WTC11 (cell line): Measurements from ENCODE around the gene FHOD3. TPM values are rescaled to one million over a fixed set of nuclear protein-coding genes. Genes with fewer than 3 reads are reported as not detected.

Experiments used
- ATAC-seq: fragments of 200-7000 bp; cut with Tn5 transposase; 2 replicates; pipeline ENCODE4 v1.10.0; 2021; ENCODE audit warnings: mild to moderate bottlenecking, moderate library complexity
- CTCF ChIA-PET: fragments of 300-600 bp; sonication (Branson Sonifier 250); formaldehyde crosslinking; loops from one replicate; lab custom pipeline; 2021; ENCODE audit warnings: antibody characterized with exemption; lab: Charles Lee
- POLR2A ChIA-PET: fragments of 350-600 bp; sonication (Branson Sonifier 250); formaldehyde crosslinking; loops from one replicate; lab custom pipeline; 2021; ENCODE audit warnings: antibody characterized with exemption; lab: Charles Lee
- DNase-seq: peaks from one replicate; pipeline ENCODE4 v3.0.0; 2021; ENCODE audit warnings: low spot score
- H3K27ac Mint-ChIP-seq: 2 replicates; pipeline ENCODE4 v1.8.0; 2021; ENCODE audit warnings: mixed read lengths
- H3K27me3 Mint-ChIP-seq: 2 replicates; pipeline ENCODE4 v1.8.0; 2021; ENCODE audit warnings: low read depth, mild to moderate bottlenecking, moderate library complexity, mixed read lengths
- H3K36me3 Mint-ChIP-seq: 2 replicates; pipeline ENCODE4 v1.8.0; 2021; ENCODE audit warnings: mixed read lengths
- H3K4me1 Mint-ChIP-seq: 2 replicates; pipeline ENCODE4 v1.8.0; 2022; ENCODE audit warnings: mixed read lengths
- H3K4me3 Mint-ChIP-seq: 2 replicates; pipeline ENCODE4 v1.8.0; 2021; ENCODE audit warnings: mild to moderate bottlenecking, moderate library complexity, mixed read lengths
- H3K9me3 Mint-ChIP-seq: 2 replicates; pipeline ENCODE4 v1.8.0; 2021; ENCODE audit warnings: mixed read lengths
- CDX4 ChIP-seq: fragments of 250-450 bp; sonication (Bioruptor Pico); IDR thresholded peaks from 2 replicates; pipeline ENCODE4 v1.9.0; 2021; ENCODE audit warnings: moderate library complexity, mild to moderate bottlenecking, inconsistent platforms, borderline replicate concordance
- CREB1 ChIP-seq: sonication (generic); formaldehyde crosslinking; IDR thresholded peaks from 2 replicates; pipeline ENCODE4 v1.8.0; 2023; ENCODE audit warnings: mild to moderate bottlenecking, missing genetic modification reagents
- E2F5 ChIP-seq: sonication (generic); formaldehyde crosslinking; IDR thresholded peaks from 2 replicates; pipeline ENCODE4 v1.8.1; 2022; ENCODE audit warnings: mild to moderate bottlenecking, moderate library complexity, missing genetic modification reagents
- FOXK1 ChIP-seq: sonication (generic); formaldehyde crosslinking; IDR thresholded peaks from 2 replicates; pipeline ENCODE4 v1.8.0; 2022; ENCODE audit warnings: mild to moderate bottlenecking, moderate library complexity, missing genetic modification reagents
- GABPB1 ChIP-seq: sonication (generic); formaldehyde crosslinking; IDR thresholded peaks from 2 replicates; pipeline ENCODE4 v1.8.1; 2023; ENCODE audit warnings: mild to moderate bottlenecking, missing genetic modification reagents
- GRHL2 ChIP-seq: fragments of 250-450 bp; sonication (Bioruptor Pico); IDR thresholded peaks from 2 replicates; pipeline ENCODE4 v1.8.0; 2022; ENCODE audit warnings: mild to moderate bottlenecking, moderate library complexity; ENCODE audit not compliant: insufficient replicate concordance, severe bottlenecking
- GTF2I ChIP-seq: fragments of 250-450 bp; sonication (Bioruptor Pico); conservative IDR thresholded peaks from 2 replicates; pipeline ENCODE4 v1.4.0; 2021; ENCODE audit warnings: mild to moderate bottlenecking
- KAT7 ChIP-seq: sonication (generic); formaldehyde crosslinking; IDR thresholded peaks from 2 replicates; pipeline ENCODE4 v1.8.1; 2023; ENCODE audit warnings: missing genetic modification reagents, mild to moderate bottlenecking, borderline replicate concordance
- MXD4 ChIP-seq: fragments of 250-450 bp; sonication (Bioruptor Pico); IDR thresholded peaks from 2 replicates; pipeline ENCODE4 v1.8.0; 2021; ENCODE audit warnings: mild to moderate bottlenecking, moderate library complexity, borderline replicate concordance
- OVOL2 ChIP-seq: fragments of 250-450 bp; sonication (Bioruptor Pico); IDR thresholded peaks from 2 replicates; pipeline ENCODE4 v1.9.0; 2021; ENCODE audit warnings: mild to moderate bottlenecking, borderline replicate concordance
- RORB ChIP-seq: fragments of 250-450 bp; sonication (Bioruptor Pico); IDR thresholded peaks from 2 replicates; pipeline ENCODE4 v1.9.0; 2021; ENCODE audit warnings: mild to moderate bottlenecking
- SP1 ChIP-seq: sonication (generic); formaldehyde crosslinking; conservative IDR thresholded peaks from 2 replicates; pipeline ENCODE4 v1.8.1; 2022; ENCODE audit warnings: missing genetic modification reagents
- STAT6 ChIP-seq: sonication (generic); formaldehyde crosslinking; conservative IDR thresholded peaks from 2 replicates; pipeline ENCODE4 v1.8.1; 2023; ENCODE audit warnings: mild to moderate bottlenecking, low read depth, missing genetic modification reagents, moderate library complexity
- TCF7 ChIP-seq: sonication (generic); formaldehyde crosslinking; IDR thresholded peaks from 2 replicates; pipeline ENCODE4 v1.8.0; 2022; ENCODE audit warnings: mild to moderate bottlenecking, low read depth, missing genetic modification reagents, moderate library complexity
- ZNF121 ChIP-seq: sonication (generic); formaldehyde crosslinking; IDR thresholded peaks from 2 replicates; pipeline ENCODE4 v1.8.0; 2023; ENCODE audit warnings: missing genetic modification reagents
- ZNF219 ChIP-seq: sonication (generic); formaldehyde crosslinking; IDR thresholded peaks from 2 replicates; pipeline ENCODE4 v1.8.0; 2023; ENCODE audit warnings: missing genetic modification reagents, mild to moderate bottlenecking, borderline replicate concordance
- ZNF416 ChIP-seq: fragments of 250-450 bp; sonication (Bioruptor Pico); IDR thresholded peaks from 2 replicates; pipeline ENCODE4 v1.9.0; 2021; ENCODE audit warnings: mild to moderate bottlenecking, inconsistent platforms
- ZNF512 ChIP-seq: sonication (generic); formaldehyde crosslinking; IDR thresholded peaks from 2 replicates; pipeline ENCODE4 v1.8.1; 2022; ENCODE audit warnings: missing genetic modification reagents, borderline replicate concordance
- total RNA-seq: library from RNA; stranded (reverse); gene quantifications from 3 replicates; pipeline ENCODE4 v1.2.3, GENCODE V29; 2021
- TF ChIP-seq, protein P1 (sequence below): sonication (generic); formaldehyde crosslinking; IDR thresholded peaks from 2 replicates; pipeline ENCODE4 v1.8.1; 2023; ENCODE audit warnings: mild to moderate bottlenecking, missing genetic modification reagents
- TF ChIP-seq, protein P2 (sequence below): sonication (generic); formaldehyde crosslinking; conservative IDR thresholded peaks from 2 replicates; pipeline ENCODE4 v1.8.1; 2022; ENCODE audit warnings: mild to moderate bottlenecking, missing genetic modification reagents
- TF ChIP-seq, protein P3 (sequence below): sonication (generic); formaldehyde crosslinking; IDR thresholded peaks from 2 replicates; pipeline ENCODE4 v1.8.0; 2022; ENCODE audit warnings: mild to moderate bottlenecking, missing genetic modification reagents
- TF ChIP-seq, protein P4 (sequence below): sonication (generic); formaldehyde crosslinking; IDR thresholded peaks from 2 replicates; pipeline ENCODE4 v1.8.1; 2023; ENCODE audit warnings: mild to moderate bottlenecking, moderate library complexity, missing genetic modification reagents

The FHOD3 gene
- total RNA-seq, 1 experiment from 2014 or later: 3.8 TPM

DNA sequence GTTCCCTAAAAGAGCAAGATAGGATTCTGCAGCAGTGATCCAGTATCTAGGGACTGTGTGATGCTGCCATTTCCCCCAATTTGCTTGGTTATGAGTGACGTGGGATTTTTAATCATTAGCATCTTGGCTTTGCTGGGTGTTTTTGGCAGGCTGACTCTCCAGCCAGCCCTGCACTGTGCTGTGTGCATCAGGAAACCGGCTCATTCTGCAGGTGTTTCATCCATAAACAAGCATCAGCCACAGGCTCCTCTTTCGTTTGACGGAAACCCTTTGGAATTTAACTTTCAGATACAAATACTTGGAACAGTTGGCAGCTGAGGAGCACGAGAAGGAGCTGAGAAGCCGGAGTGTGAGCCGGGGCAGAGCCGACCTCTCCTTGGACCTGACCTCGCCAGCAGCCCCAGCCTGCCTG lies 395.4 kb downstream of the FHOD3 start:
- Mint-ChIP-seq H3K9me3 (no peaks in the 10 kb centered on the region), H3K27ac (no peak overlapping the region), H3K4me3 (no peak overlapping the region), H3K4me1 (no peaks in the 10 kb centered on the region)
- POLR2A ChIA-PET: no interaction called here
- TF ChIP-seq, protein P1, sequence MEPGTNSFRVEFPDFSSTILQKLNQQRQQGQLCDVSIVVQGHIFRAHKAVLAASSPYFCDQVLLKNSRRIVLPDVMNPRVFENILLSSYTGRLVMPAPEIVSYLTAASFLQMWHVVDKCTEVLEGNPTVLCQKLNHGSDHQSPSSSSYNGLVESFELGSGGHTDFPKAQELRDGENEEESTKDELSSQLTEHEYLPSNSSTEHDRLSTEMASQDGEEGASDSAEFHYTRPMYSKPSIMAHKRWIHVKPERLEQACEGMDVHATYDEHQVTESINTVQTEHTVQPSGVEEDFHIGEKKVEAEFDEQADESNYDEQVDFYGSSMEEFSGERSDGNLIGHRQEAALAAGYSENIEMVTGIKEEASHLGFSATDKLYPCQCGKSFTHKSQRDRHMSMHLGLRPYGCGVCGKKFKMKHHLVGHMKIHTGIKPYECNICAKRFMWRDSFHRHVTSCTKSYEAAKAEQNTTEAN (CRISPR knock-in tag): no peak
- TF ChIP-seq STAT6 (CRISPR knock-in tag) (no peak), ZNF416 (CRISPR knock-in tag) (no peak), ZNF512 (CRISPR knock-in tag) (no peak), ZNF219 (CRISPR knock-in tag) (no peak), KAT7 (CRISPR knock-in tag) (no peak), SP1 (CRISPR knock-in tag) (no peak), CREB1 (CRISPR knock-in tag) (no peak), GTF2I (no peak), FOXK1 (CRISPR knock-in tag) (no peak), TCF7 (CRISPR knock-in tag) (no peak), MXD4 (CRISPR knock-in tag) (no peak), GABPB1 (CRISPR knock-in tag) (no peak)
- TF ChIP-seq, protein P2, sequence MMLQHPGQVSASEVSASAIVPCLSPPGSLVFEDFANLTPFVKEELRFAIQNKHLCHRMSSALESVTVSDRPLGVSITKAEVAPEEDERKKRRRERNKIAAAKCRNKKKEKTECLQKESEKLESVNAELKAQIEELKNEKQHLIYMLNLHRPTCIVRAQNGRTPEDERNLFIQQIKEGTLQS (CRISPR knock-in tag): no peak
- TF ChIP-seq, all 79 proteins: peak for 0
- CTCF ChIA-PET: no interaction called here
- DNase-seq: no peak
- Mint-ChIP-seq H3K36me3 (no peaks in the 10 kb centered on the region), H3K27me3 (no peaks in the 10 kb centered on the region)
- ATAC-seq: no peak

- ChIA-PET POLR2A (no interaction called here), CTCF (no interaction called here)
- Mint-ChIP-seq H3K36me3 (no peaks in the 10 kb centered on the region), H3K9me3 (no peaks in the 10 kb centered on the region), H3K27me3 (no peaks in the 10 kb centered on the region), H3K4me3 (no peak overlapping the region), H3K27ac (no peak overlapping the region), H3K4me1 (no peaks in the 10 kb centered on the region)
- no peak for DNase-seq
- 0 out of 2 replicates have a peak, but pooled peaks have one; percentile 34 for ATAC-seq
- TF ChIP-seq RORB: no peak
- no peak for TF ChIP-seq MXD4 (CRISPR knock-in tag)
- TF ChIP-seq, protein P3, sequence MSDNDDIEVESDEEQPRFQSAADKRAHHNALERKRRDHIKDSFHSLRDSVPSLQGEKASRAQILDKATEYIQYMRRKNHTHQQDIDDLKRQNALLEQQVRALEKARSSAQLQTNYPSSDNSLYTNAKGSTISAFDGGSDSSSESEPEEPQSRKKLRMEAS (CRISPR knock-in tag): no peak
- no peak for TF ChIP-seq SP1 (CRISPR knock-in tag)
- TF ChIP-seq, protein P1 (CRISPR knock-in tag): no peak
- TF ChIP-seq CDX4 (CRISPR knock-in tag): no peak
- no peak for TF ChIP-seq E2F5
- TF ChIP-seq OVOL2 (CRISPR knock-in tag): no peak
- no peak for TF ChIP-seq GRHL2 (CRISPR knock-in tag)
- TF ChIP-seq ZNF121 (CRISPR knock-in tag): no peak
- no peak for TF ChIP-seq KAT7 (CRISPR knock-in tag)
- TF ChIP-seq, protein P4, sequence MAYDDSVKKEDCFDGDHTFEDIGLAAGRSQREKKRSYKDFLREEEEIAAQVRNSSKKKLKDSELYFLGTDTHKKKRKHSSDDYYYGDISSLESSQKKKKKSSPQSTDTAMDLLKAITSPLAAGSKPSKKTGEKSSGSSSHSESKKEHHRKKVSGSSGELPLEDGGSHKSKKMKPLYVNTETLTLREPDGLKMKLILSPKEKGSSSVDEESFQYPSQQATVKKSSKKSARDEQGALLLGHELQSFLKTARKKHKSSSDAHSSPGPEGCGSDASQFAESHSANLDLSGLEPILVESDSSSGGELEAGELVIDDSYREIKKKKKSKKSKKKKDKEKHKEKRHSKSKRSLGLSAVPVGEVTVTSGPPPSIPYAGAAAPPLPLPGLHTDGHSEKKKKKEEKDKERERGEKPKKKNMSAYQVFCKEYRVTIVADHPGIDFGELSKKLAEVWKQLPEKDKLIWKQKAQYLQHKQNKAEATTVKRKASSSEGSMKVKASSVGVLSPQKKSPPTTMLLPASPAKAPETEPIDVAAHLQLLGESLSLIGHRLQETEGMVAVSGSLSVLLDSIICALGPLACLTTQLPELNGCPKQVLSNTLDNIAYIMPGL (CRISPR knock-in tag): no peak
Measured at GRCh38 chr18:36693931-36694620, 396.6 kb downstream of the FHOD3 start.
